ENCODE measurements around the gene TRAF6.

TRAF6 gene

DNA sequence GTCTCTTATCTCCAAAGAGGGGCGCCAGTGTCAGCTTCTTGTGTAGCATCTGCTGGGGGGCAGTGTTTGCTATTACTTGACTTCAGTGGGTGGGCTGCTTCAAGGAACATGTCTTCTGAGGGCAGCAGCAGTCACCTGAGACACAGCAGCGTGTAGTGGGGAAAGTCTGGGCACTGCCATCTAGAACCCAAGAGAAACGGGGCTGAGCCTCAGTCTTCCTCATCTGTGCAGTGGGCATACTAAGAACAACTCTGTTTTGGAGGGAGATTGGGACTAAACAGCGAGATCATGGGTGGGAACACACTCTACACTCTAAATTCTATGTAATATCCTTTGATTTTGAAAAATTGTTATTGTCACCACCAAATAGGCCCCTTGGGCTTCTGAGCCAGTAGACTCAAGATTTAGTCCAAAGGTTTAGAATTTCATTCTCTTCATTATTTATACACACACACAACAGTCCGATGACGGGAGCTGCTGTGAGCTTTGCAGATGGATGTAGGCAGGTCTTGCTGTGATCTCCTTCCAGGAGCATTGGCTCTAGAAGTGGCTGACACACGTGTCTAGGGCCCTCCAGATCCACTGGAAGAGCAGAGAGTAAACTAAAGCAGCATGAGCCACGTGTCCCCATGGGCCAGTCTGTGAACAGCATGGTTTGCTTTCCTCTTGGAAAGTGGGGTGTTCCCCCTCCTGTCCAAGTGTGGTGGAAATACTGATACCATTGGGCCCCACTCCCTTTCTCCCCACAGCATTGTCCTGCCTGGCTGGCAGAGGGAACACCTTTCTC is 51.8 kb downstream of the TRAF6 start:
- DNase-seq (ENCODE audit: low read depth in 2 of 2) = no peak

DNA sequence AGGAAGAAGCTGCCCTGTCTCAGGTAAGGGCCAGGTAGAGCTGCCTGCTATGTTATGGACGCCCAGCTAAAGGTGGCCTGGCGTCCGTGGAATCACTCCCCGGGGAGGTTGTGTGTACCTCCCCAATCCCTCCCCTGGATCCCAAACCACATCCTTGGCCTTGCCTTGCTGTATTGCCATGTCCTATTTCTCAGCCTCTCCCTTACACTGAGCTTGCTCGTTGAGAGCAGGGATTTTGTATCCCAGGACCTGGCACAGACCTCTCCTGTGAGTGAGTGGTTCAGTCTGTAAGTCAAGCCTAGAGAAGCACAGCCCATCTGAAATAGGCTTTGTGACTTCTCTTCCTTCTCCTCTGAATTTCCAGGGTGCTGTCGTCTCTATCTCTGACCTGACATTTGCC is 53.9 kb downstream of the TRAF6 start:
- DNase-seq (ENCODE audit: low read depth in 2 of 2) = no peak

DNA sequence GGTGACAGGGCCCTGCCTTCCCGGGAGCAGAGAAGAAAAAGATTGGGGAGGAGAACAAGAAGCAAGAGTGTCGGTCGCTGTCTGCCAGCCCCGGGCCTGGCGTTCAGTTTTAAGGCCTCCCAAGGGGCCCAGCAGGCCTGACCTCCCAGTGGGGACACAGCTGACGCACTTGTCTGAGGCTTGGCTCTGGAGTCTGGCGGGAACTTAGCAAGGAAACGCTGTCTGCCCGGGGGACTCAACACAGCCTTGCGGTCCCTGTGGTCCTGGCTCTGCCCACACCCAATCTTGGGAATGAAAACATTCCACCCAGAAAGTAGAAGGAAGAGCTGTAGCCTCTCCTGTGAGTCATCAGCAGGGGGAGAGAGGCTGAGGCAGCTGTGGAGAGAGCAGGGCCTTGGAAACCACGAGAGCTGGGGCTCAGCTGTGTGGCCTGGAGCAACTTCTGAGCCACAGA is 54.4 kb downstream of the TRAF6 start:
- no peak for DNase-seq (ENCODE audit: low read depth in 2 of 2)

DNA sequence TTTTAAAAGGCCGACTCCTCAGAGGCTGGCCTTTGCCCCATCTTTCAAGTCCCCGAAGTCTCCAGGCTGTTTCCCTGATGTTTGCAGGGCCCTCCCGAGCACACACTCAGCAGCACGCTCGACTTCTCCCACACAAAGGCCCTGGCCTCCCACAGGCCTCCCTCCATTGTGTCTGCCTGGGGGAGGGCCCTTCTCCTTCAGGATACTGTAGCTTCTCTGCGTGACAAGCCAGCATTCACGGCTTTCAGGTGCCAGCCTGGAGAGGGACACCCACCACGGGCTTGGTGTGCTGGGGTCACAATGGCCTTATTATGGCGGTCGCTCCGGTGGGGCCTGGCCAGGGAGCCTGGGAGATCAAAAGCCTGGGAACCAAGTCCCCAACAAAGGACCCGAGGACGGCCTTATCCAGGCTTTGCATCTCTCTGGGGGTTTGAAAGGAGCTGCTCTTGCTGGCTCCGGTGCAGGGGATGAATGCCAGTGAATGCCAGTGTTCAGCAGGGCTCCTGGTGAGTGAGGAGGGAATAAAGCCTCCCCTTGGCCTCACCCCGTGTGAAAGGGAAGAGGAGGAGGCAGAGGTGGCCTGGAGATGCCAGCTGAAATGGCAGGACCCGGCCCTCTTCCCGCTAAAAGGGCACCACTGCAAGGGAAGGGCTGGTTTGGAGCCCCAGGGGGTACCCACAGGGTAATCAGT is 55.0 kb downstream of the TRAF6 start:
- DNase-seq (ENCODE audit: low read depth in 2 of 2) = no peak

DNA sequence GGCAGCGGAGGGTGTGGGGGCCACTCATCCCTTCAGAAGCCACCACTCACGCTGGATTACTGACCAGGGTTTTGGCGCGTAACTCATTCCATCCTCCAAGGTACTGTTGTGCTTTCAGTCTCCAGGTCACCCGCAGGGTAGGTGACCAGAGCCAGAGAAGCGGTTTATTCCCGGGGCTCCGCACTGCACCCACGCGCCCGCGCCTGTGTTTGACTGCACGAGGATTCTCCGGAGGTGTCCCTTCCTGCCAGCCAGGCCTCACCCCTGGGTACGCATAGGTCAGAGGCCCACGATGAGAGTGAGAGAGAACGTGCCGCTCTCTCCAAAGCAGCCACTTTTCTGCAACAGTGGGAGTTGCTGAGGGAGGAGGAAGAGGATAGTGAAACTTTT is 55.5 kb downstream of the TRAF6 start:
- no peak for DNase-seq (ENCODE audit: low read depth in 2 of 2)

DNA sequence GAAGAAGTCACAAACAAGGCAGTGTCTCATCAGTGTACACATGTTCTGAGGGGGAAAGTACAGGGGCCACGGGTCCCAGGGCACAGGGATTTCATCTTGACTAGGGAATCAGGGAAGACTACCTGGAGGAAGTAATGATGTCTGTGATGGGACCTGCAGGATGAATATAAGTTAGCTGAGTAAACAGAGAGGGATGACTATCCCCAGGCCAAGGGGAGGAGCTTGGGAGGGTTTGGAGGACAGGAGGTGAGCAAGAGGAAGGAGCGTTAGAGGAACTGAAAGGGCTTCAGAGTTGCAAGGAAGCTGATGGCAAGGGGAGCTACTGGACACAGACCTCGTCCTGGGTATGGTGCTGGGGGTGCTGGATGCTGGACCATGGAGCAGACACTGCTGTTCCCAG is 56.4 kb downstream of the TRAF6 start:
- no peak for DNase-seq (ENCODE audit: low read depth in 2 of 2)

DNA sequence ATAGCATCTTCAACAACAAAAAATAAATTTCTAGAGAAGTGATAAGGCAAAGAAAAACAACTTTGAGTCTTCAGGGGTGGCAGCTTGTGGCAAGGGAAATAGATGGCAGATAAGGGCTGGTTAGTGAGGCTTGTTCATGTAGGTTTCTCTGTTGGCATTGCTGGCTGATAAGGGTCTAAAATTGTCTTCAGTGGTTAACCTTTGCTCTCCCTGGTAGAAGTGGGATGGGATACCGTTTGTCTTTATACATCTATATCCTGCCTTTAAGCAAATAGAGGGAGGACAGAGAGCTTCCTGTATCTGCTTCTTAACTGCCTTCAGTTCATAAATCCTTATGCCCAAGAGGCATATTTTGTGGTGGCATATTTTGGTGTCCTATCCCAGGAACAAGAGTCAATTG is 57.1 kb downstream of the TRAF6 start:
- DNase-seq (ENCODE audit: low read depth in 2 of 2) = no peak

DNA sequence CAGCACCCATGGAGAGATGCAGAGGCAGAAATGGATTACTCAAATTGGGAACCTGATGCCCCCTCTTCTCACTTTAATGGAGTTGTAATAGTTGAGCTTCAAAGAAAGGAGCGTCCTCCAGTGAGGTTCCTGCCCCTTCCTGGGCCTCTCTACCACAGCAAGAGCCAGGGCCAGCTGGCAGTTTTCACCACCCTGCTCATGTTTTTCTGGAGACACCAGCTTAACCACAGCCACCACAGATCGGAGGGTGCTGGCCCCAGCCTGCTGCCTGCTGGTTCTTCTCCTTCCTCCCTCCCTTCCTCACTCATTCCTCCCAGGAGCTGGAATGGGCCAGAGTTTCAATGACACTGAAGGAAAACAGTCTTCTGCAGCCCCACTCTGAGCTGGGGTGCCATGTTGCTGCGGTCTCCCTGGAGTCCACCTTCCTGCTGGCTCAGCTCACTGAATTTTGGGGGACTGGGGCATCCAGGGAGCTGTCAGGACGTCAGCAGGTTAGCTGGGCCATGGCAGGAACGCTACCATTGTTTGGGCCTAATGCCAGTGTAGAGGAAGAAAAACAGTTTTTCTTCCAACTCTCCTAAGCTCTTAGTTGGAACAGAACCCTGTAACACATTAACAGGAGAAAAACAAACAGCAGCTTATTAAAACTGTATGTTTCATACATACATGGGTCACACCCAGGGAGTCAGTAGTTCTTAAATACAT is 57.7 kb downstream of the TRAF6 start:
- DNase-seq (ENCODE audit: low read depth in 2 of 2) = no peak

DNA sequence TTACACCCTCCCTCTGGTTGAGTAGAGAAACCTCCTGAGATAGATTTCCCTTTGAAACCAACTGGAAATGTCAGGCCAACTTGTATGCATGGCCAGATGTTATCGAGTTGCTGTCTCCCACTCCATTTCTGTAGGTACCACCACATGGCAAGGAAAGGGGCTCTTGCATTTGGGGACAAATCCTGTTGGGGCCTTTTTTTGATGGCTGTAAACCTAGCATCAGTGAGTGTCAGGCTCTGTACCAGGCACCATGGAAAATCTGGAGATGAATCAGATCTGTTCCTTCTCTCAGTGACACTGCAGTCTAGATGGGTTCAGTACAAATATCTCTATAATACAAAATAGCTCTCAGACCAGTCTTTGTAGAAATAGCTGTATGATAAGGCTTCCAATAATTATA is 58.4 kb downstream of the TRAF6 start:
- DNase-seq (ENCODE audit: low read depth in 2 of 2) = no peak

DNA sequence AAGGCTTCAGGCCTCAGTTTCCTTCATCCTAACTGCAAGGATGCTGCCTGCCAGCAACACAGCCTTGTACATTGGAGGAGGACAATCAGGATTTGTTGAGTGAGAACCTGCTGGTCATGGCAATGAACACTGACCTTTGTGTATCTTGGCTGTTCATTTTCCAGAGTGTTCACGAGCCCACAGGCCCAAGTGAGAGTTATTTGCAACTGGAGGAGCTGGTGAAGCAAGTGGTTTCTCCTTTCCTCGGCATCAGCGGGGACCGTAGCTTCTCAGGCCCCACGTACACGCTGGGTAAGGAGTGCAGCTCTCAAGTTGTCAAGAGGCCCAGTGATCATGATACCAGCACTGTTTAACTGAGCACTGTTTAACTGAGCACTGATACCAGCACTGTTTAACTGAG is 59.0 kb downstream of the TRAF6 start:
- no peak for DNase-seq (ENCODE audit: low read depth in 2 of 2)

DNA sequence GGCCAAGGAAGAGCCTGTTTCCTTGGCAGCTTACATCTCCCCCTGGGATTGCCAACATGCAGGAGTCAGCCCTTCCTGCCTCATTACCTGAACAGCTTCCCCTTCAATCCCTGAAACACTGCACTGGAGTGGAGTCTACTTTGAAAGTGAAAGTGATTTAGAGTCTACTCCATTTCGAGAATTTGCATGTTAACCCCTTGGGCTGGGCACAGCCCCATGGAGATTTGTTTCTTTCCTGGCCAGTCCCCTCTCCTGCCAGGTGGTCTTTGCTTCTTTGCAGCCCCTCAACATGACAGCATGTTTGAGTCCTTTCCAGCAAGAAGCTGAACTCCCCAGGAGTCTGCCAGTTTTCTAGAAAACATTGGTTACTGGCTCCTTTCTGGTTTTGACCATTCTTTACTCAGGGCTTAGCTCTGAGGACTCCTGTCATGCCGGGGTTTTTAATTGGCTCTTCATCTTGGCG is 59.9 kb downstream of the TRAF6 start:
- no peak for DNase-seq (ENCODE audit: low read depth in 2 of 2)

DNA sequence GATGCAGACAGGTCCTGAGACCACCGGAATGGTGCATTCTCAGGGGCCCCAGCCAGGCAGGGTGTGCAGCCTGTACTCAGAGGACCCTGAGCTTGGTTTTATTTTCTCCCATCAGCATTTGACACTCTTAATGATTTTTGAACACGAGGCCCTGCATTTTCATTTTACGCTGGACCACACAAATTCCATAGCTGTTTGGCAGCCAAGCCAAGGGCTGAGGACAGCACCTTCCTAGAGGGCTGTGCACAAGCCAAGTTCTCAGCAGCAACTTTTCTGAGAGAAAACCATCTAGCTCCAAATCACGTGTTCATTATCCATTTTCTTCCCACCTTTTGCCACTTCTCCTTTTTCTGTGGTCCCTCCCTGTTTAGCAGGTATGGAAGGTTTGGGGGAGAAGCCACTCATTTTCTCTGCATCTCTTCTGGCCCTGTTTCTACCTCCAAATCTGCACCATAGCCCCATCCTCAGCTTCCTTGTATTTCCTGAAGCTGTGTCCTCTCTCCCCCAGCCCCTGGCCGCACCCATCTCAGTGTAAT is 60.4 kb downstream of the TRAF6 start:
- no peak for DNase-seq (ENCODE audit: low read depth in 2 of 2)

DNA sequence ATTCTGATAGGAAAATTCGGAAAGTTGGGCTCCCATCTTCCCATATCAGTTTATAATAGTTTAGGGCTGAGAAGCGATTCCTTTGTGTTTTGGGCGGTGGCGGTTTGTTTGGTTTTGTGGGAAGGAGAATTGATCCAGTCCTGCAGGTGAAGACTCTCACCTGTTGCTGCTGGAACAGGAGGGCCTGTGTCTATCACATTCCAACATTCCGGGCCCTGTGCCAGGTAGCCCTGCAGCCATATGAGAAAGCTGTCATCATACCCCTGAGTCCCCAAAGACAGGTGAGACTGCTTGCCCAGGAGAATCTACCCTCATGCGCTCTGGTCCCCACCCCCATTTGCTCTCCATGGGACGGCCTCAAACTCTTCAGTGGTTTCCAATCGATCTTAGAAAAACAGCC is 62.1 kb downstream of the TRAF6 start:
- DNase-seq (ENCODE audit: low read depth in 2 of 2) = no peak

DNA sequence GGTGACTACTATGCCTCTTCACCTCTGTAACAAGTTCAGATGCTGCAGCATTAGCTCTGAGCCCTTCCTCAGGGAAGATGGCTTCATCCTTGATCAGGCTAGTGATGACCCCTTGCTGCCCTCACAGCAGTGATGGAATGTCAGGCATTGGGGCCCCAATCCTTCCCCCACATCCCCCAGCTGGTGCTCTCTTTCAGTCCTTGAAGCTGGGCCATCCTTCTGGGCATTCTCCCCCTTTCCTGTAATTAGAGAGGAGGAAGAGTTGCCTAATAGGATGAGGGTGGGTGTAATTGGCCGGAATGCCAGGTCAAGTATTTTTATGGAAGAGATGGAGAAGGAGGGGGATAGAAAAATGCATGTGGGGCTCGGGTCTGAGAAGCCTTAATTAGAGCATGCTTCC is 62.6 kb downstream of the TRAF6 start:
- DNase-seq (ENCODE audit: low read depth in 2 of 2) = no peak

DNA sequence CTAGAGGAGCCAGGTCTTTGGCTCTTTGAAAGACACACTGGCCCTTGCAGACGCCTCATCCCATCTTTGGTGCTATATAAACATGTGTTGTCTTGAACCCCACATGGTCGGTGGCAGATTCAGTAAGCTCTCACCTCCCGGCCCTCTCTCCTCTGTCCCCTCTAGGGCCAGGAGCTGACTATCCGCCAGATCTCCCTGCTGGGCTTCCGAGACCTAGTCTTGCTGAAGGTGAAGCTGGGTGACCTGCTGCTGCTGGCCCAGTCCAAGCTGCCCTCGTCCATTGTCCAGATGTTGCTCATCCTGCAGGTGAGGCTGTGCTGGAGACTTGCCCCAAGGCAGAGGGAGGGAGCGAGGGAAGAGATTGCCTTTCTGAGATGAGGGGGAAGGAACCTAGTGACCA is 63.9 kb downstream of the TRAF6 start:
- DNase-seq (ENCODE audit: low read depth in 2 of 2) = no peak

DNA sequence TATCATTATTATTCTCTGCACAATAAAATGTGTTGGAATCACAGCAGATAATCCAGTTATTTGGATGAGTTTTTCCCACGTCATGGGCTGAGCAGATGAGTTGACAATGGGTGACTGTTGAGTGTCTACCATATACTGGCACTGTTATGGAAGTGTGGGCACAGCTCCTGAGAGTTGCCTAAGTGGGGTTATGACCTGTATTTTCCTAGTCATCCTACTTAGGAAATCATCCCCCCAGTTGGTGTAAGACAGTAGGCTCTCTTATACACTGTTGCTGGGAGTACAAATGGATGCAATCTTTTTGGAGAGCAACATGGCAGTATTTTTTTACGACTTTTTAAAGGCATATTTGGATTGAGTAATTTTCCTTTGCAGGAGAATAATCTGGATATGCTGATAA is 66.4 kb downstream of the TRAF6 start:
- no peak for DNase-seq (ENCODE audit: low read depth in 2 of 2)

DNA sequence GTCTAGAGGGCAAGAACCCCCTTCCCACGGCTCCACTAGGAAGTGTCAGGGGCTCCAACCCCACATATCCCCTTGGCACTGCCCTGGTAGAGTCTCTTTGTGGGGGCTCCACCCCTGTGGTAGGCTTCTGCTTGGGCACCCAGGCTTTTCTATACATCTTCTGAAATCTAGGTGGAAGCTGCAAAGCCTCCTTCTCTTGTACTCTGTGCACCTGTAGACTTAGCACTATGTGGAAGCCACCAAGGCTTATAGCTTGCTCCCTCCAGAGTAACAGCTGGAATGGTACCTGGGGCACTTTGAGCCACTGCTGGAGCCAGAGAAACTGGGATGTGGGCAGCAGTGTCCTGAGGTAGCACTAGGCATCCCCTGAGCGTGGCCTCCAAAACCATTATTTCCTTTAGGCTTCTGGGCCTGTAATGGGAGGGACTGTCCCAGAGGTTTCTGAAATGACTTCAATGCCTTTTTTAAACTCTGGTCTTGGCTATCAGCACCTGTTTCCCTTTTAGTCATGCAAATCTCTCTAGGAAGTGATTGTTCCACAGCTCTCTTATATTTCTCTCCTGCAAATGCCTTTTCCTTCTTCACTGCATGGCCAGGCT is 68.4 kb downstream of the TRAF6 start:
- DNase-seq (ENCODE audit: low read depth in 2 of 2) = no peak

DNA sequence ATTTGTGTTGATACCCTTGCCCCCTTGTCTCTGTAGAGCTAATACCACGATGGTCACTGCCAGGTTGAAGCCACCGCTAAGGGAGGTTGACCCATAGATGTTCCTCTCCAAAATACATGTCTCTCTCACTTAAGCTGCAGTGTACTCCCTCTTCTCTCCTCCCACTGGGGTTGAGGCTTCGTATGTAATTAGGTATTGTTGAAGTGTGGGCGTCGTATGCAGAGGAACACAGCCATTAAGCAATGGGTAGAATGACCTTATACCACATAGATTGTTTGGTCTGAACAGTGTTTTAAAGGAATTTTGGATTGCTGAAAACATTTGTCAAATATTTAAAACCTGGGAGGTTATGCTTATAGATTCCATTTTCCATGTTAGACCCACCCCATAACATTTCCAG is 71.9 kb downstream of the TRAF6 start:
- no peak for DNase-seq (ENCODE audit: low read depth in 2 of 2)

DNA sequence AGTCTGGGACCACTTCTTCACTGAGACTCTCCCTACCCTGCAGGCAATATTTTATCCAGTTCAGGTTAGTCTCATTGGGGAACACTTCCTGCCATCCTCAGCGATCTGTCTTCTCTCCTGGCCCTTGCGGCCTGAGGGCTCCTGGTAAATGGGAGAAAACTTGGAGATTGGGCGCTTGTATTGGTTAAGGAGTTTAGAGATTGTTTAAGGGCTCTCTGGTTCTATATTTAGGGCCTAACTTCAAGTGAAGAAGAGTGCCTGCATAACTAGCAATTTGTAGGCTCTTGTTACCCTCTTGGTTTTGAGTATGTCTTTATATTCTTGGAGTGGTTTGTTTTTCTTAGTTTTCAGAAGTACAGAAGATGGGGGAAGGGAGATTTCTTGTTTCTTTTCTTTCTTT is 72.7 kb downstream of the TRAF6 start:
- DNase-seq (ENCODE audit: low read depth in 2 of 2) = no peak
